KMS-11 (cell line): Measurements from ENCODE around the gene AFF3.

Source experiments
- H2AFZ ChIP-seq: fragments of 200-600 bp; sonication (generic); 2 replicates; pipeline ENCODE4 v1.6.1; 2016; ENCODE audit warnings: antibody characterized with exemption, mixed run types, low read depth
- H3K27ac ChIP-seq: fragments of 200-600 bp; sonication (generic); 2 replicates; pipeline ENCODE4 v1.6.1; 2016; ENCODE audit warnings: mild to moderate bottlenecking, mixed run types
- H3K27me3 ChIP-seq: fragments of 200-600 bp; sonication (generic); 2 replicates; pipeline ENCODE4 v1.6.1; 2017; ENCODE audit warnings: mild to moderate bottlenecking, low read depth, mixed run types, moderate library complexity; ENCODE audit not compliant: insufficient read depth
- H3K36me3 ChIP-seq: fragments of 200-600 bp; sonication (generic); 2 replicates; pipeline ENCODE4 v1.6.1; 2017; ENCODE audit warnings: mild to moderate bottlenecking, mixed run types; ENCODE audit not compliant: insufficient read depth
- H3K4me1 ChIP-seq: fragments of 200-600 bp; sonication (generic); 2 replicates; pipeline ENCODE4 v1.6.1; 2016; ENCODE audit warnings: mild to moderate bottlenecking, low read depth, mixed run types; ENCODE audit not compliant: poor library complexity, severe bottlenecking
- H3K4me2 ChIP-seq: fragments of 200-600 bp; sonication (generic); 2 replicates; pipeline ENCODE4 v1.7.0; 2016; ENCODE audit warnings: mild to moderate bottlenecking, mixed run types
- H3K4me3 ChIP-seq: fragments of 200-600 bp; sonication (generic); IDR thresholded peaks from 2 replicates; pipeline ENCODE4 v1.6.1; 2017; ENCODE audit warnings: low read depth, low read length, mixed read lengths; ENCODE audit not compliant: insufficient read depth
- H3K79me2 ChIP-seq: fragments of 200-600 bp; sonication (generic); 2 replicates; pipeline ENCODE4 v1.6.1; 2016; ENCODE audit warnings: low read depth, mixed run types; ENCODE audit not compliant: insufficient read depth
- H3K9ac ChIP-seq: fragments of 200-600 bp; sonication (generic); 2 replicates; pipeline ENCODE4 v1.6.1; 2016; ENCODE audit warnings: mild to moderate bottlenecking, mixed run types
- H4K20me1 ChIP-seq: fragments of 200-600 bp; sonication (generic); 2 replicates; pipeline ENCODE4 v1.6.1; 2016; ENCODE audit warnings: mild to moderate bottlenecking, mixed run types; ENCODE audit not compliant: insufficient read depth
- TF ChIP-seq, protein P1 (sequence below): fragments of 200-600 bp; sonication (generic); conservative IDR thresholded peaks from 2 replicates; pipeline ENCODE4 v1.6.1; 2017; ENCODE audit warnings: low read depth, mild to moderate bottlenecking, antibody characterized with exemption, low read length, moderate library complexity, mixed read lengths

AFF3 gene

DNA sequence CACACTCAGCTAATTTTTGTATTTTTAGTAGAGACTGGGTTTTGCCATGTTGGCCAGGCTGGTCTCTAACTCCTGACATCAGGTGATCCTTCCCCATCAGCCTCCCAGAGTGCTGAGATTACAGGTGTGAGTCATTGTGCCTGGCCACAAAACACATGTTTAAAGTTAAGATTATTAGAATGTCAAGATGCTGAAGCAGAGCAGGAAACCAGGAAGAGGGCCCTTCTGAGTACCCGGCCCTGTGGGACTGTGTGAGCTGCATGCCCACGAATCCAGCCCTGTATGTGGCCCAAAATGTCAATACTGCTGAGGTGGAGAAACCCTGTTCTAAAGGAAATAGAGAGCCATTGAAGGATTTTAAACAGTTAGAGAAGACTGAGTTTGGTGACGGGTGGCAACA, 621.6 kb downstream of the AFF3 start:
- no peak overlapping the region for H3K4me3 ChIP-seq
- H3K36me3 ChIP-seq, result no peaks in the 10 kb centered on the region
- H3K4me2 ChIP-seq, result no peak overlapping the region
- no peaks in the 10 kb centered on the region for H3K4me1 ChIP-seq
- H3K9ac ChIP-seq, result no peak overlapping the region
- TF ChIP-seq, protein P1, sequence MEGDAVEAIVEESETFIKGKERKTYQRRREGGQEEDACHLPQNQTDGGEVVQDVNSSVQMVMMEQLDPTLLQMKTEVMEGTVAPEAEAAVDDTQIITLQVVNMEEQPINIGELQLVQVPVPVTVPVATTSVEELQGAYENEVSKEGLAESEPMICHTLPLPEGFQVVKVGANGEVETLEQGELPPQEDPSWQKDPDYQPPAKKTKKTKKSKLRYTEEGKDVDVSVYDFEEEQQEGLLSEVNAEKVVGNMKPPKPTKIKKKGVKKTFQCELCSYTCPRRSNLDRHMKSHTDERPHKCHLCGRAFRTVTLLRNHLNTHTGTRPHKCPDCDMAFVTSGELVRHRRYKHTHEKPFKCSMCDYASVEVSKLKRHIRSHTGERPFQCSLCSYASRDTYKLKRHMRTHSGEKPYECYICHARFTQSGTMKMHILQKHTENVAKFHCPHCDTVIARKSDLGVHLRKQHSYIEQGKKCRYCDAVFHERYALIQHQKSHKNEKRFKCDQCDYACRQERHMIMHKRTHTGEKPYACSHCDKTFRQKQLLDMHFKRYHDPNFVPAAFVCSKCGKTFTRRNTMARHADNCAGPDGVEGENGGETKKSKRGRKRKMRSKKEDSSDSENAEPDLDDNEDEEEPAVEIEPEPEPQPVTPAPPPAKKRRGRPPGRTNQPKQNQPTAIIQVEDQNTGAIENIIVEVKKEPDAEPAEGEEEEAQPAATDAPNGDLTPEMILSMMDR, result no peak
- H4K20me1 ChIP-seq, result no peaks in the 10 kb centered on the region
- H2AFZ ChIP-seq, result no peak overlapping the region
- H3K79me2 ChIP-seq, result no peaks in the 10 kb centered on the region
- H3K27ac ChIP-seq, result no peak overlapping the region
- H3K27me3 ChIP-seq, result no peaks in the 10 kb centered on the region

- H3K4me3 ChIP-seq, result no peak overlapping the region
- no peaks in the 10 kb centered on the region for H3K79me2 ChIP-seq
- H3K4me1 ChIP-seq, result no peaks in the 10 kb centered on the region
- TF ChIP-seq, protein P1, result no peak
- H3K9ac ChIP-seq, result no peak overlapping the region
- no peak overlapping the region for H2AFZ ChIP-seq
- no peaks in the 10 kb centered on the region for H3K27me3 ChIP-seq
- H3K27ac ChIP-seq, result no peak overlapping the region
- no peak overlapping the region for H3K4me2 ChIP-seq
- H3K36me3 ChIP-seq, result no peaks in the 10 kb centered on the region
- H4K20me1 ChIP-seq, result no peaks in the 10 kb centered on the region
Observed at GRCh38 chr2:99520195-99520594, 622.2 kb downstream of the AFF3 start.

GRCh38 chr2:99514357-99514756, 628.0 kb downstream of the AFF3 start:
- TF ChIP-seq, protein P1, result no peak
- no peaks in the 10 kb centered on the region for H3K4me1 ChIP-seq
- H3K4me2 ChIP-seq, result no peak overlapping the region
- no peak overlapping the region for H3K9ac ChIP-seq
- no peak overlapping the region for H3K4me3 ChIP-seq
- H3K79me2 ChIP-seq, result no peaks in the 10 kb centered on the region
- H2AFZ ChIP-seq, result no peak overlapping the region
- H4K20me1 ChIP-seq, result no peaks in the 10 kb centered on the region
- H3K36me3 ChIP-seq, result no peaks in the 10 kb centered on the region
- no peak overlapping the region for H3K27ac ChIP-seq
- H3K27me3 ChIP-seq, result no peaks in the 10 kb centered on the region

DNA sequence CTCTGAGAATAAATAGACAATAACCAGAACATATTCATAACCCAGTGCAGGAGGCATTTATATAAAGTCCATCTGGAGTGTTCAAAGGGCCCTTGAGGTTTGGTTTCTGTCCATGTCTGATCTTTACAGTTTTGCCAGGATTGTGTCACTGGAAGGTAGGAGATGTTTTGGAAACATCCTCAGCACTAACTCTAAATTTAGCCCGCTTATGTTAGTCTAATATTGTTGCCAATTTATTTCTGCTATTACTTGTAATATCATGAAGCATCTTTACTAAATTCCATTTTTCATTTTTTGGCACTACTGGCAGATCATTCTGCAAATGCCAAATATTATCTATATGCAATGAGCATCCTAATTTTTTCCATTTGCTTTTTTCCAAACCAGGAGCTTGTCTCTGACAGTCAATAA, 630.2 kb downstream of the AFF3 start:
- Histone ChIP-seq H3K27ac (no peak overlapping the region), H2AFZ (no peak overlapping the region), H3K4me3 (no peak overlapping the region), H3K4me1 (peaks cover 15% of the 10 kb centered on the region), H3K4me2 (no peak overlapping the region), H4K20me1 (no peaks in the 10 kb centered on the region), H3K27me3 (no peaks in the 10 kb centered on the region), H3K36me3 (no peaks in the 10 kb centered on the region), H3K9ac (no peak overlapping the region), H3K79me2 (no peaks in the 10 kb centered on the region)
- TF ChIP-seq, protein P1, result no peak
